Uterus (tissue), 4 donors: ENCODE data around the gene NOTO. TPM values are rescaled to one million over a fixed set of nuclear protein-coding genes. Genes with fewer than 3 reads are reported as not detected.

Source experiments
- DNase-seq, 2 donors: peaks; one replicate each; pipeline ENCODE4 v3.0.0-alpha.2; 2019 to 2020
- H3K27ac ChIP-seq, 2 donors: fragments of 200-600 bp; sonication (generic); 1 replicate in 1 of 2; 2 replicates in 1 of 2; pipeline ENCODE4 v1.5.1; 2016 to 2018
- H3K27me3 ChIP-seq, 2 donors: fragments of 200-600 bp; sonication (generic); one replicate each; pipeline ENCODE4 v1.5.1; 2018 to 2019; ENCODE audit warnings: control low read depth in 1 of 2
- H3K36me3 ChIP-seq, 2 donors: fragments of 200-600 bp; sonication (generic); one replicate each; pipeline ENCODE4 v1.5.1; 2019; ENCODE audit warnings: control low read depth in 1 of 2
- H3K4me1 ChIP-seq, 2 donors: fragments of 200-600 bp; sonication (generic); one replicate each; pipeline ENCODE4 v1.5.1; 2018 to 2019; ENCODE audit warnings: control low read depth in 1 of 2
- H3K4me3 ChIP-seq, 2 donors: fragments of 200-600 bp; sonication (generic); 1 replicate in 1 of 2; 2 replicates in 1 of 2; pipeline ENCODE4 v1.5.1; 2018 to 2019; ENCODE audit warnings: mild to moderate bottlenecking in 1 of 2
- H3K9me3 ChIP-seq, 2 donors: fragments of 200-600 bp; sonication (generic); one replicate each; pipeline ENCODE4 v1.5.1; 2019; ENCODE audit warnings: control low read depth in 1 of 2
- CTCF ChIP-seq, 4 experiments: fragments of 200-600 bp in 2 of 4; fragments of 450-650 bp in 2 of 4; sonication (generic) in 2 of 4; IDR thresholded peaks; one replicate each; pipeline ENCODE4 v1.5.1; 2016 to 2019; ENCODE audit warnings: antibody characterized with exemption in 4 of 4, mild to moderate bottlenecking in 2 of 4, moderate library complexity in 1 of 4
- POLR2A ChIP-seq, 2 donors: fragments of 450-650 bp; IDR thresholded peaks; one replicate each; pipeline ENCODE4 v1.6.1; 2016; ENCODE audit warnings: antibody characterized with exemption in 2 of 2, mild to moderate bottlenecking in 1 of 2, moderate library complexity in 1 of 2
- intact Hi-C: fragments of 100-400 bp; cut with DNase I; formaldehyde crosslinking; loops from one replicate; pipeline ENCODE4 v1.15.1; 2023; ENCODE audit warnings: low total_unique reads
- total RNA-seq, 4 donors: library from RNA; depleted of rRNA in 3 of 4; stranded (reverse); fragments of >200 nt in 3 of 4; gene quantifications; one replicate each; pipeline versions ENCODE4 v1.1.0 to v1.2.4, GENCODE V29; 2014 to 2023
- donor health status: DM: yes; HTN: yes; CAD: no.

NOTO gene
- total RNA-seq, 4 donors from 2014 or later, result not detected

DNA sequence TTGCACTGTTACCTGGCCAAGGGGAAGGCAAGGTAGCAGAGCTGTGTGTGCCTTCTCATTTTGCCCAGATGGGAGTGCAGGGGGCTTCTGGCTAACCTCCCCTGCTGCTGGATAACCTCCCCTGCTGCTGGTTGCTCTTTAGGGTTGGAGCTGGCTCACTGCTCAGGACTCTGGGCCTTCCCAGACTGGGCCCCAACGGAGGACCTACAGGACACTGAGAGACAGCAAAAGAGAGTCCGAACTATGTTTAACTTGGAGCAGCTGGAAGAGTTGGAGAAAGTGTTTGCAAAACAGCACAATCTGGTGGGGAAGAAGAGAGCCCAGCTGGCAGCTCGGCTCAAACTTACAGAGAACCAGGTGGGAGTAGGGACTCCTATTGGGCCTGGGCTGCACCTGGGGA, 5.9 kb downstream of the NOTO start:
- Histone ChIP-seq H3K9me3 (no peaks in the 10 kb centered on the region), H3K36me3 (no peaks in the 10 kb centered on the region), H3K27ac (no peak overlapping the region), H3K4me3 (no peak overlapping the region), H3K4me1 (no peaks in the 10 kb centered on the region), H3K27me3 (peaks cover 0 to 18% of the 10 kb centered on the region in 2 donors)
- intact Hi-C loops, result no loop called here
- no peak for TF ChIP-seq CTCF (IDR thresholded peaks at IDR 0.05)
- no peak for TF ChIP-seq POLR2A (IDR thresholded peaks at IDR 0.05)
- DNase-seq, result no peak

DNA sequence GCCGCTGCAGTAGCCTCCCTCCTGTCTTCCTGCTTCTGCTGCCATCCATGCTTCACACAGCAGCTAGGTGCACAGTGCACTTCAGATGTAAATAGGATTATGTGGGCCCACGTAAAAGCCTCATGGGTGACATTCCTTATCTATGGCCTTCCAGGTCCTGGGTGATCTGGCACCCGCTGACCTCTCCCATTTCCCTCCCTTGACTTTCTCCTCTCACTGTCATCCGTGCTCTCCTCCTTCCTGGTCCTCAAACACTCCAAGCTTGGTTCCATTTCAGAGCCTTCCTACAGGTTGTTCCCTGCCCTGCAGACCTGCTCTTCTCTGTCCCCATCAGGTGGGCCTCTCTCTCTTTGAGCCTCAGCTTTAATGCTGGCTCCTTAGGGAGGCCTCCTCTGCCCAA, 7.6 kb downstream of the NOTO start:
- peaks cover 0 to 11% of the 10 kb centered on the region in 2 donors for H3K27me3 ChIP-seq
- H3K4me3 ChIP-seq, result no peak overlapping the region
- TF ChIP-seq POLR2A (IDR thresholded peaks at IDR 0.05) (no peak), CTCF (IDR thresholded peaks at IDR 0.05) (no peak)
- H3K9me3 ChIP-seq, result no peaks in the 10 kb centered on the region
- no peaks in the 10 kb centered on the region for H3K36me3 ChIP-seq
- no peak for DNase-seq
- no peak overlapping the region for H3K27ac ChIP-seq
- intact Hi-C loops, result no loop called here
- no peaks in the 10 kb centered on the region for H3K4me1 ChIP-seq

- no peak for TF ChIP-seq CTCF (IDR thresholded peaks at IDR 0.05)
- Histone ChIP-seq H3K36me3 (no peaks in the 10 kb centered on the region), H3K4me3 (no peak overlapping the region), H3K9me3 (no peaks in the 10 kb centered on the region), H3K27ac (no peak overlapping the region), H3K4me1 (no peaks in the 10 kb centered on the region), H3K27me3 (peaks cover 0 to 5% of the 10 kb centered on the region in 2 donors)
- no peak for DNase-seq
- intact Hi-C loops, result no loop called here
These were observed 8.3 kb downstream of the NOTO start for GRCh38 chr2:73210696-73211095.

DNA sequence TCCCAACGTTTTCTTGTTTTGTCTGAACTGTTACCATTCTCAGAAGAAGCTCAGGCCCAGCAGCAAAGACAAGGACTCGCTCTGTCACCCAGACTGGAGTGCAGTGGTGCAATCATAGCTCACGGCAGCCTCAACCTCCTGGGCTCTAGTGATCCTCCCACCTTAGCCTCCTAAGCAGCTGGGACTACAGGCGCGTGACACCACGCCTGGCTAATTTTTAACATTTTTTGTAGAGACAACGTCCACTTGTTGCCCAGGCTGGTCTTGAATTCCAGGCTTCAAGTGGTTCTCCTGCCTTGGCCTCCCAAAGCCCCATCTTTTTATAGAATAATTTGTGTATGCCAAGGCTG, 9.7 kb downstream of the NOTO start:
- TF ChIP-seq POLR2A (IDR thresholded peaks at IDR 0.05) (no peak), CTCF (IDR thresholded peaks at IDR 0.05) (no peak)
- H3K9me3 ChIP-seq, result no peaks in the 10 kb centered on the region
- no peaks in the 10 kb centered on the region for H3K4me1 ChIP-seq
- H3K36me3 ChIP-seq, result no peaks in the 10 kb centered on the region
- no peak overlapping the region for H3K4me3 ChIP-seq
- intact Hi-C loops, result no loop called here
- no peak for DNase-seq
- no peak overlapping the region for H3K27ac ChIP-seq
- no peaks in the 10 kb centered on the region for H3K27me3 ChIP-seq

DNA sequence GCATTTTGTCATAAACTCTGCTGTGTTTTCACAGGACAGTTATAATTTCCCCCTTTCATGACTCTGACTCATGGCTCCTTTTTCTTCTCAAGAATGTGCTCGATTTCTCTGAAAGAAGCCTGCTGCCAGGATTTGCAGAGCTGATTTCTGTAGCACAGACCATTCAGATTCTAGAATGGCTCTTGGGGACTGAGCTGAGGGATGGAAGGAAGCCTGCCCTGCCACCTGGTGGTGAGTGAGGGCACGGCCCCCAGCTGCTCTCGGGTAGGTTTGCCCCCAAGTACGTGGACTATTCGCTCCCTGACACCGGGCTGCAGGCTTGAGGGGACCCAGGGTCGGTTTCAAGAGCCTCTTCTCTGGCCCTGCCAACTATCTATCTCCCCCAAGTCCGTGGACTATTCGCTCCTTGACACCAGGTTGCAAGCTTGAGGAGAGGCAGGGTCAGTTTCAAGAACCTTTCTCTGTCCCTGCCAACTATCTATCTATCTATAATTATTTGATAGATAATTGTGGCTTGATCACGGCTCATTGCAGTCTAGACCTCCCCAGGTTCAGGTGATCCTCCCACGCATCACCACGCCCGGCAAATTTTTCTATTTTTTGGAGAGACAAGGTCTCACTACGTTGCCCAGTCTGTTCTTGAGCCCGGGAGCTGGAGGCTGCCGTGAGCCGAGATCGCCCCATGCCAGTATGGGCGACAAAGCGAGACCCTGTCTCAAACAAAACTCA, 10.2 kb downstream of the NOTO start:
- no peak overlapping the region for H3K27ac ChIP-seq
- intact Hi-C loops, result no loop called here
- H3K4me3 ChIP-seq, result no peak overlapping the region
- DNase-seq, result peak; percentile 42 to 56
- no peaks in the 10 kb centered on the region for H3K9me3 ChIP-seq
- no peaks in the 10 kb centered on the region for H3K4me1 ChIP-seq
- no peak for TF ChIP-seq POLR2A (IDR thresholded peaks at IDR 0.05)
- TF ChIP-seq CTCF (IDR thresholded peaks at IDR 0.05), result peak; percentile 67 to 84 (median 74)
- no peaks in the 10 kb centered on the region for H3K36me3 ChIP-seq
- H3K27me3 ChIP-seq, result no peaks in the 10 kb centered on the region
